Suppressor macrophage treated with lipopolysaccharide for 1 hour (primary cell): ENCODE data around the gene ACOT8.
"Not testable (repeated sequence)": the region's sequence is repeated elsewhere in the genome, so short reads cannot be mapped to it uniquely, and the experiment has no call there.

ENCODE experiments used
- DNase-seq, 3 donors: peaks; one replicate each; pipeline ENCODE4 v3.0.0-alpha.2; 2020 to 2022

Gene ACOT8

GRCh38 chr20:45886590-45887345 lies 29.6 kb upstream of the ACOT8 start:
- DNase-seq, result no peak

- DNase-seq, result no peak
Observed at GRCh38 chr20:45883100-45883469, 25.9 kb upstream of the ACOT8 start.

- no peak for DNase-seq
Observed at GRCh38 chr20:45882469-45883099, 25.4 kb upstream of the ACOT8 start.

GRCh38 chr20:45880988-45881788 lies 24.0 kb upstream of the ACOT8 start, which contains the start of gene ZSWIM1:
TSS of gene ZSWIM1 (plus strand) at chr20:45881227. CDS start at chr20:45882593, 1,366 bp downstream.
- peak; percentile 99 to 100 (median 99) for DNase-seq

- no peak for DNase-seq
Observed at GRCh38 chr20:45878076-45878761, 21.0 kb upstream of the ACOT8 start.

- no peak for DNase-seq
Observed at GRCh38 chr20:45874576-45874975, 17.4 kb upstream of the ACOT8 start.

GRCh38 chr20:45874104-45874481 lies 16.9 kb upstream of the ACOT8 start:
- DNase-seq, result not testable (repeated sequence)

- DNase-seq, result no peak
Observed at GRCh38 chr20:45873409-45874103, 16.4 kb upstream of the ACOT8 start.

- no peak for DNase-seq
Observed at GRCh38 chr20:45872626-45873025, 15.4 kb upstream of the ACOT8 start.

GRCh38 chr20:45867819-45868176 lies 10.6 kb upstream of the ACOT8 start:
- no peak for DNase-seq

GRCh38 chr20:45867136-45867818 lies 10.1 kb upstream of the ACOT8 start:
- no peak for DNase-seq

- DNase-seq, result no peak
Observed at GRCh38 chr20:45866454-45866853, 9.3 kb upstream of the ACOT8 start.

GRCh38 chr20:45863543-45864470 lies 6.6 kb upstream of the ACOT8 start:
- DNase-seq, result no peak

GRCh38 chr20:45861221-45862075 lies 4.3 kb upstream of the ACOT8 start:
- DNase-seq, result no peak

- no peak for DNase-seq
Observed at GRCh38 chr20:45860560-45861220, 3.5 kb upstream of the ACOT8 start.

- DNase-seq, result no peak
Observed at GRCh38 chr20:45859916-45860315, 2.7 kb upstream of the ACOT8 start.

GRCh38 chr20:45857882-45858216 lies 657 bp upstream of the ACOT8 start:
- no peak for DNase-seq

GRCh38 chr20:45853484-45853883 lies 3.7 kb downstream of the ACOT8 start:
- no peak for DNase-seq

- no peak for DNase-seq
Observed at GRCh38 chr20:45852326-45852725, 4.9 kb downstream of the ACOT8 start.
